Activated CD8-positive, alpha-beta memory T cell treated with anti-CD3 and anti-CD28 coated beads for 1 hour (primary cell): ENCODE data around the gene NT5DC4.
A peak's percentile ranks its signal among the peaks of the same experiment; 100 is the strongest.
"Not testable (repeated sequence)": the region's sequence is repeated elsewhere in the genome, so short reads cannot be mapped to it uniquely, and the experiment has no call there.

Experiments used
- DNase-seq, 2 donors: peaks; one replicate each; pipeline ENCODE4 v3.0.0-alpha.2; 2020; ENCODE audit warnings: low read depth in 1 of 2; ENCODE audit errors: extremely low read depth in 1 of 2

Gene NT5DC4

GRCh38 chr2:112699984-112700667, 20.7 kb upstream of the NT5DC4 start:
- no peak for DNase-seq

- no peak for DNase-seq
Measured at GRCh38 chr2:112701052-112701451, 19.8 kb upstream of the NT5DC4 start.

GRCh38 chr2:112703684-112704083, 17.1 kb upstream of the NT5DC4 start:
- no peak for DNase-seq

- DNase-seq = no peak
Measured at GRCh38 chr2:112705575-112705974, 15.2 kb upstream of the NT5DC4 start.

- peak in 1 of 2 donors; percentile 32 for DNase-seq
Measured at GRCh38 chr2:112706170-112706664, 14.6 kb upstream of the NT5DC4 start.

- not testable (repeated sequence) for DNase-seq
Measured at GRCh38 chr2:112706947-112707346, 13.9 kb upstream of the NT5DC4 start.

- no peak for DNase-seq
Measured at GRCh38 chr2:112708968-112709367, 11.9 kb upstream of the NT5DC4 start.

- DNase-seq = no peak
Measured at GRCh38 chr2:112709703-112710102, 11.1 kb upstream of the NT5DC4 start.

- no peak for DNase-seq
Measured at GRCh38 chr2:112710956-112711750, 9.7 kb upstream of the NT5DC4 start.

GRCh38 chr2:112712465-112712864, 8.4 kb upstream of the NT5DC4 start:
- DNase-seq = no peak

- DNase-seq = no peak
Measured at GRCh38 chr2:112712903-112713584, 7.8 kb upstream of the NT5DC4 start.

- no peak for DNase-seq
Measured at GRCh38 chr2:112713585-112713925, 7.3 kb upstream of the NT5DC4 start.

GRCh38 chr2:112713926-112714325, 6.9 kb upstream of the NT5DC4 start:
- no peak for DNase-seq

- no peak for DNase-seq
Measured at GRCh38 chr2:112714331-112714730, 6.5 kb upstream of the NT5DC4 start.

GRCh38 chr2:112714836-112715631, 5.8 kb upstream of the NT5DC4 start:
- no peak for DNase-seq

- DNase-seq = not testable (repeated sequence)
Measured at GRCh38 chr2:112716094-112716493, 4.7 kb upstream of the NT5DC4 start.

- DNase-seq = not testable (repeated sequence)
Measured at GRCh38 chr2:112716826-112717352, 3.9 kb upstream of the NT5DC4 start.

GRCh38 chr2:112718863-112719370, 1.9 kb upstream of the NT5DC4 start:
- DNase-seq = no peak

GRCh38 chr2:112721819-112722522, 1.2 kb downstream of the NT5DC4 start:
- no peak for DNase-seq
